Stimulated activated CD4-positive, alpha-beta T cell treated with anti-CD3 and anti-CD28 coated beads, TNF-alpha, amount 100 ng/mL, for 24 hours (primary cell): ENCODE results near the gene YRDC.

Source experiments
- DNase-seq, 3 experiments: peaks; one replicate each; pipeline ENCODE4 v3.0.0-alpha.2; 2020; ENCODE audit warnings: low read depth in 3 of 3

Gene YRDC

DNA sequence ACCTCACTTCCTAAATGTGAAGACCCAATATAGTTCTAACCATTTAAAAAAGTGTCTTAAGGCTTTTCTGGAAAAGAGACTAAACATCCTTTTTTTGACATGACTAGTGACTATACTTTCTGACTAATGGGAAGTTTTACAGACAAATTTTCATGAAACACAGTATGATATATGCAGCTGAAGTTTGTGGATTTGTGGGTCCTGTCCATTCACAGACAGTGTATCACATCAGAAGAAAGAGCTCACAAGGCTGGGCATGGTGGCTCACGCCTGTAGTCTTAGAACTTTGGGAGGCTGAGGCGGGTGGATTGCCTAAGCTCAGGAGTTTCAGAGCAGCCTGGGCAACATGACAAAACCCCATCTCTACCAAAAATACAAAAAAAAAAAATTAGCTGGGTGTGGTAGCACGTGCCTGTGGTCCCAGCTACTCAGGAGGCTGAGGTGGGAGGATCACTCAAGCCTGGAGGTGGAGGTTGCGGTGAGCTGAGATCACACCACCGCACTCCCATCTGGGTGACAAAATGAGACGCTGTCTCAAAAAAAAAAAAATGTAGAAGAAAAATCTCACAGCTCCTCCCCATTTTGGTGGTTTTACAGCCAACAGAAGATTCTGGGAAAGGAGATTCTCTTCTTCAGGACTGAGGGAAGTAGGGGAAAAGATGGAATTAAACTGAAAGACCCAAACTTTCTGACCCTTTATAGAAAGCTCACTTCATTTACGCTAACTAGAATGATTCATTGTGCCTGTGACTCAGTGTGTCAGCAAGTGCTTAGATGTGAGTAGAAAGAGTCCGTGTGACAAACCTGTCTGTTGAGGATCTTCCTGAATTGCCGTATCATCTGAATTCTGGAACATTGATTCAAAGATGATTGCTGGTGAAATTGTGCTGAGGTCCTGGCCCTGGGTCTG lies 15.2 kb upstream of the YRDC start:
- no peak for DNase-seq

DNA sequence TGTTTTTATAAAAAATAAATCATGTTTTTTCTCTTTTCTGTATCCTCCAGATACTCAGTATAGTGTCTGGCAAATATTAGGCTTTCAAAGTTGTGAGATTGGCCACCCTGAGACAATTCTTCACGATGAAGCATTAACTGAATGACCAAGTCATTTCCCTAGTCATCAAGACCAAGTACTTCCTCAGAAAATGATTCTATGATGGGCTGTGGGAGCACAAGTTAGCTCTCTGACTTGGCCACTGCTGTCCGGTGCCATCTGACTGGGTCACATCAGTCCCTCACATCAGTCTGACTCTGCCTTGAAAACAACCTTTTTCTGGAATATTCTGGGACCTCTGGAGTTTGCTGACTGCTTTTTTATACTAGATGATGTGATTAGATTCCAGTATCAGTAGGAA lies 13.5 kb upstream of the YRDC start:
- DNase-seq, result no peak

DNA sequence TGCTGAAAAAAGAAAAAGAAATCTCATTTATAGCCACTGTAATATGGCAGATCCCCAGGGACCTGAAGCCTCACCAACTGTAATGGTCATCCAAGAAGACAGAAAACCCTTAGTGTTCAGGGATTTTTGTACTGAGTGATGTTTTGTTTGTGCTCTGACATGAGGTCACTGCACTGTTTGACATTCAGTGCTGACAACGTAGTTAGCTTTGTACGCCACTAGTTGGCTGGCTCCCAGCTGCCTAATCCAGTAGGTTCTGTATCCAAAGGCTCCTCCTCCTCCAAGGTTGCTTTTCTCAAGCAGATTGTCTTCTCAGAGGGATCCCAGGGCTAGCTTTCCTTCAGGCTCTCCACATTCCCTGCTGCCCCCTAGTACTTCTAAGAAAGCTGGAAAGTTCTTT lies 9.5 kb upstream of the YRDC start:
- no peak for DNase-seq

DNA sequence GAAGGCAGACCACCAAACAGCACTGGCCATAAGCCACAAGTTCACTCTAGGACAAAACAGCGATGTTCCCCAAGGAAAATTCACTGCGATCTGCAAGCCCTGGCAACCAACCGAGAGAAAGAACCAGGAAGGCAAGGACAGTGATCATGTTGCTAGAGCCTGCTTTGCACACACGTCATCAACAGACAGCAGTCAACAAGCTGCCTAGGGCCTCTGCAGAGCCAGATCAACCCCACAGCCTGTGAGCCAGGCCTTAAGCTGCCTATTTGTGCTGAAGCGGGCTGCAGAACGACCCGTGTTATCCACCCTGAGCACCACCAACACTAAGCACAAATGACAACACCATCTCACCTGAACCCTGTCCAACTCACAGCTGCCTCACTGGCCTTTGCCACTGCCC lies 6.2 kb upstream of the YRDC start:
- no peak for DNase-seq

DNA sequence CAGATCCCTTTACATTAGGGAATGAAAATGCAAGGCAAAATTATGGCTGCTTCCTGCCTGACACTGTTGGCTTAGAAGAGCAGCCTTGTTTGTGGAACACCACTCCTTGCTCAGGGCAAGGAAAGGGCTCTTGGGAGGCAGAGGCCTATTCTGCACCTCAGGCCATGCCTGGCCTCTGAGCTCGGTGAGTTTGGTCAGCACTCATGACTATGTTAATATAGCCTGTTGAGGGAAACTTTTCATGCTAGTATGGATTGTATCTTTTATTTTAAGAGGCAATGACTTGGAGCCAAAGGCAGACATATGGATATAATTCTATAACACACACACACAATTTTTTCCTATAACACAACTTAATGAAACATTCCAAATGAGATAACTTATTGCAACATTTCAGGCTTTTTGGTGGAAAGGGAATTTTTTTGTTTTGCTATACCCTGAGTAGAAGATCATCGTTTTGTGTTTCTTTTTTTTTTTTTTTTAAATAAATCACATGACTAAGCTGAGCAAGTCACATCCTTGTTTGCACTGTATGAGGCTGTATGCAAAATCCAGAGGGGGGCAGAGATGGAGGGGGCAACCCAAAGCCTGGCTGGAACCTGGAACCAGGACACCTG lies 5.6 kb upstream of the YRDC start:
- no peak for DNase-seq

DNA sequence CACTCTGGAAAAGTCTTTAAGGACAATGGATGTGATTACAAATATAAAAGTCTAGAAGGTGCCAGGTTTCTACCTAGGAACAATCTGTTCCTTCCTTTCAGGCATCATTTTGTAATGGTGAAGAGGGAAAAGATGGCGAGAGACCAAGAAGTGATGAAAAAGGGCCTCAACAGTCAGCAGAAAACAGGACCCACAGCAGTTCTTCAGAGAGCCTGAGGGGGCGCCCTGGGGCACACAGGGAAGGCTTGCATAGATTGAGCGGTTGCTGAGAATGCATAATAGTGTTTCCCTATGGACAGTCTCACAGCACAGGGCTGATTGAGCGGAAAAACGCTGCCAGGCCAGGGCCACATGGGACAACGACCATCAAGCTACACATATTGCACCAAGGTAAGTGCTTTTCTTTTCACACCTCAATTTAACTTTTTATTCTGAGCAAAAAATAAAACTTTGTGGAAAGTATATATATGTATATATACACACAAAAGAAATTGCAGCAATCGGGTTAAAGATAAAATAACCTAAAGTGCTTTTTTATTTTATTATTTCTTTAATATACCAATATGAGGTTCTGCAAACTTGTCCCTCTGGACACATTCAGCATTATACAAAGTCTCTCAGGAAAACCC lies 3.1 kb upstream of the YRDC start:
- peak; percentile 35 to 58 (median 39) for DNase-seq

DNA sequence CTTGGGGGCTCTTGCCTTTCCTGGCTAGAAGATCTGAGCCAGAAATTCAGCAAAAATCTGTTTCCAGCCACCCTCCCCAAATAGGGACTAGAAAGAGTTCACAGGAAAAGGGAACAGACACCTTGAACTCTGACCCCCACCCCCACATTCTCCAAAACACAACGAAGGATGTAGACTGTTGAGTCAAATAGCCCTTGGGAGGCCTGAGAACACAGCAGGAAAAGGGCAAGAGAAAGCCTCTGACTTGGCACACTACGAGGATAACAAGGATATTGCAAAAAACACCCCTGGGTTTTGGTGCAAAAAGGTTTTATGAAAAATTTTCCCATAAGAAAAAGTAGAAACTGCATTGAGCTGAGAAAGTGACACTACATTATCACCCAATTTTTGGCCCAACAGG lies 1.9 kb upstream of the YRDC start:
- DNase-seq, result no peak

DNA sequence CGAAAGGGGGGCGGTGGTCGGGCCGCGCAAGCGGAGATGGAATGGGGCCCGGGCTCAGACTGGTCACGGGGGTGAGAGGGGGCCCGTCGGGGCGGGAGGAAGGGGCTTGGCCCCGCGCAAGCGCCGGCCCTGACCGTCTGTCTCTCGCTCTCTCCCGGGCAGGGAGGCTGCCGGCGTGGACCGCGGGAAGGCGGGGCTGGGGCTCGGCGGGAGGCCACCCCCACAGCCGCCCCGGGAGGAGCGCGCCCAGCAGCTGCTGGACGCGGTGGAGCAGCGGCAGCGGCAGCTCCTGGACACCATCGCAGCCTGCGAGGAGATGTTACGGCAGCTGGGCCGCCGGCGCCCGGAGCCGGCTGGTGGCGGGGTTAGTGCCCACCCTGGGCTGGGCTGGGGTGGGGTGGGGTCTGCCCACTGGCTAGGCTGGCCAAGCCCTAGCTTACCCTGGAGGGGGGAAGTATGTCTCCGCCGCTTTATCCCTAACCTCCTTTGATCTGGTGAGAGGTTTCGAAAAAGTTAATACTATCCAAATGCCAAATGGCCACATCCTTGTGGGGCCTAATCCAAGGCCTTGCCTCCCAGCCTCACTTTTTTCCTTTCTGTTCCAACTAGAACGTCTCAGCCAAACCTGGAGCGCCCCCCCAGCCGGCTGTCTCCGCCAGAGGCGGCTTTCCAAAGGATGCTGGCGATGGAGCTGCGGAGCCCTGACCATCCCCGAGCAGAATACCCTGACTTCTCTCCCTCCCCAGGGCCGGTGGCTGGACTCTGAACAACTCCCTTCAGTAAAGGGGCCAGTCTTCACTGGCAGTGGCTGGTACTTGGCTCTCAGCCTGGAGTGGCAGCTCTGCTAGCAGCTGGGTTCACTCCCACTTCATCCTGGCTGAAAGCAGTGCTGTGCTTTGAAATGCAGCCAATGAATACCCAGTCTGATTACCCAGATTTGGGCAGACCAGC lies 636 bp upstream of the YRDC start:
- DNase-seq, result peak in 1 of 3 experiments; percentile 45

DNA sequence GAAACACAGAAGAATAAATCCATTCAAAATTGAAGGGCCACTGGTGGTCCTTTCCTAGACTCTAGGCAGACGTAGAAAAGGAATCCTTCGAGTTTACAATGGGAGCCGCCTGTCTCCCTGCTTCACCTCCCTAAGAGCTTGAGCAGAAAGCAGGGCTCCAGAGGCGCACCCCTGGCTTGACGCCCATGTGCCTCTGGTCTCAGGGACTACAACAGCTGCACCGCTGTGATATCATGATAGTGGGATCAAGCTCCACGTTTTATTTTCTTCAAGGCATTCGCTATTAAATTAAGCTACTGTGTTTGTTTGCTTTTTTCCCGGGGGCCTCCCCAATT lies 821 bp downstream of the YRDC start:
- DNase-seq, result no peak

DNA sequence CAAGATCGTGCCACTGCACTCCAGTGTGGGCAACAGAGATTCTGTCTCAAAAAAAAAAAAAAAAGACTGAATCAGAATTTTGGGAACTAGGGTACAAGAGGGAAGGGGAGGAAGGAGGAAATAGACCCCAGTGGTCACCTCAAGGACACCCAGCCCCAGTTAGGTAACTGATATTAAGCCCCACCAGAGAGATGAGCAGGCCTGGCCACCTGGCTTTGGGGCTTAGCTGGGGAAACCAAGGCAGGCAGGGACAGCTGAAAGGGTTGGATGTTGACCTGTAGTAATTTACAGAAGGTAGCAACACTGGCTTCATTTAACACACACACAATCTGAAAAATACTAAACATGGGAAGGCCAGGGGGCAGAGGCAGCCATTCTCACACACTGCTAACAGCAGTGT lies 5.6 kb downstream of the YRDC start:
- DNase-seq, result no peak

DNA sequence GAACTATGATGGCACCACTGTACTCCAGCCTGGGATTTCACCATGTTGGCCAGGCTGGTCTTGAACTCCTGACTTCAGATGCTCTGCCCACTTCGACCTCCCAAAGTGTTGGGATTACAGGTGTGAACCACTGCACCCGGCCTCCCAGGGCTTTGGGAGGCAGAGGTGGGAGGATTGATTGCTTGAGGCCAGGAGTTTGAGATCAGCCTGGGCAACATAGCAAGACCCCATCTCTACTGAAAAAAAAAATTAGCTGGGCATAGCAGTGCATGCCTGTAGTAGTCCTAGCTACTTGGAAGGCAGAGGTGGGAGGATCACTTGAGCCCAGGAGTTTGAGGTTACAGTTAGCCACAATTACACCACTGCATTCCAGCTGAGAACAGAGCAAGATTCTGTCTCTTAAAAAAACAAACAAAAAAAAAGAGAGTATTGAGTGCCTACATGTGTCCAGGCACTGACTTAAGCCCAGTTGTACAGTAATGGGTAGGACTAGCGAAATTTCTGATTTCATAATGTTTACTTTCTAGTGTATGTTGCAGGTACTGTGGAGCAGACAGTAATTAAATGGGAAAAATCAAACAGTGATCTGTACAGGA lies 10.2 kb downstream of the YRDC start:
- no peak for DNase-seq

DNA sequence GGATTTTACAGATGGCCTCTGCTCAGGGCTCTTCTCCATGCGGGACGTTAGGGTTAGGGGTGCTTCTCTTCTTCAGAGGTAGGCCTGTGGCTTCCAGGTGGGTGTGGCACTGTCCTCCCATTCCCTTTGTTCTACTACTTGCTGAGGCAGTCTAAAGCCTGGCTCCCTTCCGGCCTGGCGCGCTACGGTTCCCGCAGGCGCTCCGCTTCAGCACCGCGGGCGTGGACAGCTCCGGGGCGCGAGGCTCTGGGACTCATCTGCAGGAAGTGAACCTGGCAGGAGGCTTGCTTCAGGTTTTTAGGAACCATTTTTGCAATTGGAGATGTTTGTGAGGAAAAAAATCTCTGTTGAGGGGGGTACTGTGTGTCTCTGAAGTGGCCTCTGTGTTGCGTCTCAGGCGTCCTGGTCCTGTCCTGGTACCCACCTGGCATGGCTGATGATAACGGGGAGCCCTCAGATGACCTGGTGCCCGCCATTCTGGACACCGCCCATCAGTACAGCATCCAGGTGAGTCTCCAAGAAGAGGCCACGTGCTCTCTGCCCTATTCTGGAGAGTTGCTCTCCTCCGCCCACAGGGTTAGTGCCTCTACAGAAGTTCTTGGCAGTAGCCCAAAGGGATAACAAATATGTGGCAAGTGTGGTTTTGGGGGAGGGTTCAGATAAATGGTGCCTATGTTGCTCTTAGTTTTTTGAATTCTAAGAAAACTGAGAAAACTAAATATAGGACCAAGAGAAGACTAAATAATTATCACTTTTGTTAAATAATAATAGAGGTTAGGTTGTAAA lies 12.5 kb downstream of the YRDC start:
- peak in 1 of 3 experiments; percentile 48 for DNase-seq

DNA sequence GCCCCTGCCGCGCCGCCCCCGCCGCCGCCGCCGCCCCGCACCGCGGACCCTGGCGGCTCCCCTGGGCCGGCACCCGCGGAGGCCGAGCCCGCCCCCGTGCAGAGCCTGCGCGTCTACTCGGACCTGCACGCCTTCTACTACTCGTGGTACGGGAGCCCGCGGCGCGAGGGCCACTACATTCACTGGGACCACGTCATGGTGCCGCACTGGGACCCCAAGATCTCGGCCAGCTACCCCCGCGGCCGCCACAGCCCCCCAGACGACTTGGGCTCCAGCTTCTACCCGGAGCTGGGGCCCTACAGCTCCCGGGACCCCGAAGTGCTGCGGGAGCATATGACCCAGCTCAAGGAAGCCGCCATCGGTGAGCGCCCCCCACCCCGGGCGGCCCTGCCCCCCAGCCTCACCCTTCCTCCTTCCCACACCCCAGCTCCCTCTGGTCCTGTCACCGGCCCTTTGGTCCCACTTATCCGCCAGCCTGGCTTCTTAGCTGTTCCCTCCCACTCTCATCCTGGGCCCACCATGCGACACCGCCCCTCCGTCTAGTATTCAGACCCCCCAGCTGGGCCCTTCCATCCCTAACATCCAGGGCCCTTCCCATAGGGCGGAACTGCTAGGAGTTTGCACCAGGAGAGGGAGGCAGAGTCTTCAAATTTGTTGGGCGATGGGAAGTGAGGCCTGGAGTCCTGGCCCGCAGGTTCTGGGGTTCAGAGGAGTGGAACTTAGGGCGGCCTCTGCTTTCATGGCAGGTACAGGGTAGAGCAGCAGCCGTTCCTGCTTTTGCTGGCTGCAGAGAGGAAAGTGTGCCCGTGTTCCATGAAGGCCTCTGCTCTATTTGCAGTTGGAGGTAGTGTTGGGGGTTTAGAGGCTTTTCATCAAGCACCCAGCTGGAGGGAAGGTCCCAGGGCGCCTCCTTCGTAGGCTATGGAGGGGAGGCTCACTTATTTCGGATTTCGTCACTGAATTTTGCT lies 13.4 kb downstream of the YRDC start:
- no peak for DNase-seq

DNA sequence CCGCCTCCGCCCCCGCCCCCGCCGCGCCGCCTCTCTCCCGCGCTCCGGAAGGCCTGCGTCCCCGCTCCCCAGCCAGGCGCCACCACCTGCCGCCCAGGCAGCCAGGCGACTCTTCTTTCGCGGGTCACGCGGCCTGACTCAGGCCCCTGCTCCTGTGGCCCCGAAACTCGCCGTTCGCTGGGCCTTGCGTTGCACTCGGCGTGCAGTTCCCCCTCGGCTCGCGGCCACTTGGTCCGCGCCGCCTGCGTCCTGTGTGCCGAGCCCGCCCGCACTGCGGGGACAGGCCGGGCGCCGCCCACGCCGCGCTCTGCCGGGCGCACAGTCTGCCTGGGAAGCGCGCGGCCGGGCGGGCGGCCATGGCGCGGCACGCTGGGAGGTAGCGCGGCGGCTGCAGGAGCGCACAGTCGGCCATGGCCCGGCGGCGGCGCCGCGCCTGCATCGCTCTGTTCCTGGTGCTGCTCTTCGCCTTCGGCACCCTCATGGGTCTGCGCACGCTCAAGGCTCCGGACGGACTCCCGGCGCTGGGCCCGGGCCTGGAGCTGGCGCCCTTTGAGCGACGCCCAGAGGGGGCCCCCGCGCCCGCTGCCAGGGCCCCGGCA lies 14.1 kb downstream of the YRDC start, which contains the start of gene MANEAL:
Gene MANEAL (plus strand): TSS at position 75 of the 599 bp plus-strand sequence. CDS start 336 bp downstream, at position 411.
- peak in 1 of 3 experiments; percentile 26 for DNase-seq

DNA sequence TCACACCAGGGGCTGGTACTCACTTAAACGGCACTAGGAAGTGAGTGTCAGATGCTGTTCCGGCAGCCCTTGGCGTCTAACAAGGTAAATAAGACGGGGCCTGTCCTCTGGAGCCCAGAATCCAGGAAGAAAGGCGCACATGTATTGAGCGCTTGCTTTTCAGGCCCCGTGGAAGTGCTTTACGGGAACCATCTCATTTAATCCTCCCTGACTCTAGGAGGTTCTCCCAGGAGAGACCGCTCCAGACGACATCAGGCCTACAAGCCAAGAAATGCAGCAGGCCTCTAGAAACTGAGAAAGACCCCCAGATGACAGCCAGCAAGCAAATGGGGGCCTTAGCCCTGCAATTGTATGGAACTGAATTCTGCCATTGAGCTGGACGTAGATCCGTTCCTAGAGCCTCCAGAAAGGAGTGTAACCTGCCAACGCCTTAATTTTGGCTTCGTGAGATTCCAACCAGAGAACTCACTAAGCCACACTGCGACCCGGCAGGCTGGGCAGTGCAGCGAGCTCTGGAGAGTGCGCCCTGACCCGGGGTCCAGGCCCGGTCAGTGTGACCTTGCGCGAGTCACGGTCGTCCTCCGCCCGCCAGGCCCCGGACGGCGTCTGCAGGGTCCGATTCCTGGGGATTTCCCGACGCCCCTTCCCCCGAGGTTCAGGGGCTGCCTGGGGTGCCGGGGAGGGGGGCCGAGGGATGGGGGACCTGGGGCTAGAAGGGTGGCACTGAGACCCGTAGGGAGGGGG lies 14.9 kb downstream of the YRDC start:
- DNase-seq, result no peak

DNA sequence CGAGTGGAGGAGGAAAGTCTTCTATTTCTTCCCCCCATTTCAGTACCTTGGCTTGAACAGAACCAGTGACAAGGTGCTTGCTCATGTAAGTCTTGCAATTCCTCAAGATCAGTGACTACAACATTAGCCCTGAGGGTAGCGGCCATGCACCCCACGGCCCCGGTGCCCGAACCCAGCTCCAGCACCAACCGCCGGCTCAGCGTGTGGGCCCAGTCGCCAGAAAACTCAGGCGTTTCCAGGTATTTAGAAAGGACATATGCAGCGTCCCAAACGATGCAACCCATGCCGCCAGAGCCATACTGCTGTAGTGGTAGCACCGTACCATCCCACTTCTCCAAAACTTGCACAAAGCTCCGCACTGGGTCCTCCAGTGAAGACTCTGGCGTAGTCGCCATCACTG lies 25.5 kb downstream of the YRDC start:
- DNase-seq, result no peak

DNA sequence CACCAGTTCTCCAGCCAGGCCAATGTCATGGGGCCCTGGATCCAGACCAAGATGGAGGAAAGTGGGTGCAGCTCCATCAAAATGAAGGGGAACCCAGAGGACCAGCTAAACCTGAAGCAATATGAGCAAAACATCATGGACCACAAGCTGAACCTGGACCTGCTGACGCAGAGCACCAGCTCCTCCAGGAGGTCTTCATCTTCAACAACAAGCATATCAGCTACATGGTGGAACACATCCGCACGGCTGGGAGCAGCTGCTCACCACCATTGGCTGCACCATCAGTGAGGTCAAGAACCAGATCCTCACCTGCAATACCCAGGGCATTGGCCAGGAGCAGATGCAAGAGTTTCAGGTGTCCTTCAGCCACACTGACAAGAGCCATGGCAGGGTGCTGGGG lies 29.4 kb downstream of the YRDC start:
- DNase-seq, result no peak

DNA sequence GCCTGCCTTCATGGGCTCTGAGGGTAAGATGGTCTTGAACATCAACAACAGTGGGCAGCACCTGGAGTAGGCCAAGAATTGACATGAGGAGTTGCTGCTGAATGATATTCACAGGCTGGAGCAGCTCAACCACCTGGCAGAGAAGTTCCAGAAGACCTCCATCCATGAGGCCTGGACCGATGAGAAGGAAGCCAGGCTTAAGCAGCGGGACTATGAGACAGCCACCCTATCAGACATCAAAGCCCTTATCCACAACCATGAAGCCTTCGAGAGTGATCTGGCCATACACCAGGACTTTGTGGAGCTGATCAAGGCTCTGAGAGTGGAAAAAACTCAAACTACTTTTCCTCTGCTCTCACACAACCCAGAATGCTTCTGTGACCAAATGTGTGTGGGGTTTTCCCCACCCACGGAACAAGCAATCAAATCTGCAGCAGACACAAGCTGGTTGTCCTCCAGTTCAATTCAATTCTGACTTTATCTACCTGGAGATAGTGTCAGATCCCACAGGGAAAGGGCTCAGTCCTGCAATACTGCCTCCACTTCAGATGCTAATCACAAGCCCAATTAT lies 31.0 kb downstream of the YRDC start:
- peak in 1 of 3 experiments; percentile 30 for DNase-seq
